ENCODE data around the gene SCYGR2.
"Not testable (repeated sequence)": the region's sequence is repeated elsewhere in the genome, so short reads cannot be mapped to it uniquely, and the experiment has no call there.

SCYGR2 gene, protein sequence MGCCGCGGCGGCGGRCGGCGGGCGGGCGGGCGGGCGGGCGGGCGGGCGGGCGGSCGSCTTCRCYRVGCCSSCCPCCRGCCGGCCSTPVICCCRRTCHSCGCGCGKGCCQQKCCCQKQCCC

DNA sequence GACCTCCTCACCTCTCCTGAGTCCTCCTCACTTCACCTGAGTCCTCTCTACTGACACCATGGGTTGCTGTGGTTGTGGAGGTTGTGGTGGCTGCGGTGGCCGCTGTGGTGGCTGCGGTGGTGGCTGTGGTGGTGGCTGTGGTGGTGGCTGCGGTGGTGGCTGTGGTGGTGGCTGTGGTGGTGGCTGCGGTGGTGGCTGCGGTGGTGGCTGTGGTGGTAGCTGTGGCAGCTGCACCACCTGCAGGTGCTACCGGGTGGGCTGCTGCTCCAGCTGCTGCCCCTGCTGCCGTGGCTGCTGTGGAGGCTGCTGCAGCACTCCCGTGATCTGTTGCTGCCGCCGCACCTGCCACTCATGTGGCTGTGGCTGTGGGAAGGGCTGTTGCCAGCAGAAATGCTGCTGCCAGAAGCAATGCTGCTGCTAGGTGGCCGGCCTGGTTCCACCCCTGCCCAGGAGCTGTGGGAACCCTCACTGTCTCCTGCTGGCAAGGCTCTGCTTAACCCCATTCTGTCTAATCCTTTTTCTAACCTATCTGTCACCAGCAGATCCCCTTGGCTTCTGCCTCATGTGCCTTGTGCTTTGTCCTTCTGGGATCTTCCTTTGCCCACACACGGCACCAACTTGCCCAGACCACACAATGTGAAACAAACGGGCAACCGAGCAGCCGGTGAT lies at the start of gene SCYGR2:
TSS of gene SCYGR2 (plus strand) at position 59 of the 669 bp plus-strand sequence. CDS start at position 59, 0 bp downstream.
- not testable (repeated sequence) for DNase-seq

DNA sequence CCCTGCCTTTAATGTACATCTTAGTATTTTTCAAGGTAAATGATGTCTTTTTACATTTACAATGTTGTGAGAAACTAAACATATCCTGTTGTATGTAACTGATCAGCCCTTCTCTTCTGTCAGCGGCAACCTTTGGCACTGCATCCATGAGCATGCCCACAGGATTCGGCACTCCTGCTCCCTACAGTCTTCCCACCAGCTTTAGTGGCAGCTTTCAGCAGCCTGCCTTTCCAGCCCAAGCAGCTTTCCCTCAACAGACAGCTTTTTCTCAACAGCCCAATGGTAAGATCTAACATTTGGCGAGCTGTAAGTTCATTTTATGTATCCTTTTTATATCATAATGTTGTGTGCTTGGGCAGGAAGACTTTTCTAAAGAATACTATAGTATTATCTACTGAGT lies 46.9 kb upstream of the SCYGR2 start:
- DNase-seq = no peak

DNA sequence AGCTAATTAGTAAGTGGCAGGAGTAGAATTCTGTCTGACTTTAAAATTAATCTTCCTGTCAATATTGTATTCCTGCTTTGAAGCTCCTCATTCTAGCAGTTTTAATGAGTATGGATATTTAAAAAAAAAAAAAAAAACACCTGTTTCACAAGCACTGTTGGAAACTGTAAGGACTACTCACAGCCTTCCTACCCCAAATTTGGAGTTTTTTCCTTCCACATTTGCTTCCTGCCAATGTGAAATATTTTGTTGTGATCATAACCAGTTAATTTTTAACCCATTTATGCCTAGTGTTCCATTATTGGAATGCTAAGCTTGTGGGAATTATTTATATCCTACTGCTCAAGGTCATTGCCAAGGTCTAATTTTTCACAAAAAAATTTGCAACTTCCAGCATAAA lies 36.1 kb upstream of the SCYGR2 start:
- DNase-seq = no peak

DNA sequence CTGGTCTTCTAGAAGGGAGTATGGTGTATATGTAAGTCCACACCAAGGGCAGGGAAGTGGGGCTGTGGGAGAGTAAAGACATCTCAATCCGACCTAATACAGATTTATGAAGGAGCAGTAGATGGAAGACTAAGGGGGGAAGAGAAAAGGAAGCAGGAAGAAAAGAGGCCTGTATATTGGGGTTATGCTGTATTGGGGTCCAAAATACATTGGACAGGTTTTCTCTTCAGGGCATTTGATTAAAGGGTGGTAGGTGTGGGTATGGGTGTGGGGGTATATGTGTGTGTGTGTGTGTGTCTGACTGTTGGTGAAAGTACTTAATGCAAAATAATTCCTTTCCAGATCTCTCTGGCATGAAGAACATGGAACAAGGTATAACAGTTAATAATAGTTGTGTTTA lies 33.6 kb upstream of the SCYGR2 start:
- no peak for DNase-seq

DNA sequence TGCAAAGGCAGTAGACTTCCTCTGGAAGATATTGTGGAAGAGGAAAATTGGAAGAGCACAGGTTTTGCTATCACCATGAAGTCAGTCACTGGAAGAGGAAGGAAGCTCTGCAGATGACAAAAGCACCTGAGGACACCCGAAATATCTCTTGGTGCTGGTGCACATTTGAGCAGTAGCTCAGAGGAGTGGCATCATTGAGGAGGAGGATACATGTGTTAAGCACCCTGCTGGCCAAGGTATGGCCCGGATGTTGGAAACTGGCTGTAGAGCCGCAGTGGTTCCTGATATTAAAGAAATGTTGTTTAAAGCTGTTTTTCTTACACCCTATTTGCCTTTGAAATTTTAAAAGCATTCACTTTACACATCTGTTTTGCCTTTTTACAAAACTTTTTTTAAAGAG lies 32.7 kb upstream of the SCYGR2 start:
- no peak for DNase-seq

DNA sequence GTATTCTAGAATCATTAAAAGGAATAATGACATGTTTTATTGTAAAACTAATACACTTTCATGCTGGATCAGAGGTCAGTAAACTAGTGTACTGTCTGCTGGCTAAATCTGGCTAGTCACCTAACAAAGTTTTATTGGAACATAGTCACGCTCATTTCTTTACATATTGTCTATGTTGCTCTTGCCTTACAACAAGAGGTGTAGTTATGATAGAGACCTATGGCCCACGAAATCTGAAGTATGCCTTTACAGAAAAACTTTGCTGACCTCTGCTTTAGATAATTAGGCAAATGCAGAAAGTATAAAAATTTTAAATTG lies 29.9 kb upstream of the SCYGR2 start:
- no peak for DNase-seq

DNA sequence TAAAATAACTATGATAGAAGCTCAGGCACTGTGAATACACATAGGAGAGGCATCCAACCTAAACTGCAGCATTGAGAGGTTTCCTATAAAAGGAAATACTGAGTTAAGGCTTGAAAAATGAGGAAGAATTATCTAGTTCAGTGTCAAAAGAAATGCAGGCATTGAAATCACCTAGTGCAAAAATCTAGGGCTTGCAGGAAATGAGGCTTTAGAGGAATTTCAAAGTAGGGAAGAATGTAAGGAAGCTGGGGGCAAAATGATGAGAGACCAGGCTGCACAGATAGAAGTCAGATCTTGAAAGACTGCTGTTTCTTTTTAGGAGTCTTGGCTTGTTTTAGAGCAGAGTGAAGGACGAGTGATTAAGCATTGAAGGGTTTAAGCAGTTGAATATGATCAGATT lies 28.1 kb upstream of the SCYGR2 start:
- DNase-seq = no peak

DNA sequence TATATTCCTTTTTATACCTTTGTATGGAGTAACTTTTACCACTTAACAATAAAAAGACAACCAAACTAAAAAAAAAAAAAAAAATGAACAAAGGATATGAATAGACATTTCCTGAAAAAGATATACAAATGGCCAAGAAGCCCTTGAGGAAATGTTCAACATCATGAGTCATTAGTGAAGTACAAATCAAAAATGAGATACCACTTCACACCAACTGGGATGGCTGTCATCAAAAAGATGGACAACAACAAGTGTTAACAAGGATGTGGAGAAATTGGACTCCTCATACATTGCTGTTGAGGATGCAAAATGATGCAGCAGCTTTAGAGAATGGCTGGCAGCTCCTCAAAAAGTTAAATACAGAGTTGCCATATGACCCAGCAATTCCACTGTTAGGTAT lies 22.6 kb upstream of the SCYGR2 start:
- no peak for DNase-seq

DNA sequence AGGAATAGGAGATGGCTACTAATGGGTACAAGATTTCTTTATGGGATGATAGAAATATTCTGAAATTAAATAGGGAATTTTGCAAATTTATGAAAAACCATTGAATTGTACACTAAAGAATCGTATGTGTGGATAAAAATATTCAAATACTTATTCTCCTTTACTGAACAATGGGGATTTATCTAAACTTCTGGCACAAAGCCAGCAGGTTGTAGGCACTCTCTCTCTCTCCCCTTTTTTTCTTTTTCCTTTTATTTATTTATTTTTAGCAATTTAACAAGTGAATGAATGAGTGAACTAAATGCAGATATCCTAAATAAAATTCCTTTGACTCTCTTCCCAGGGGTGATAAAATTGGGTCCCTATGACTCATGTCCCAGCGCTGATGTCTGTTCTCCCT lies 21.9 kb upstream of the SCYGR2 start:
- DNase-seq = no peak

DNA sequence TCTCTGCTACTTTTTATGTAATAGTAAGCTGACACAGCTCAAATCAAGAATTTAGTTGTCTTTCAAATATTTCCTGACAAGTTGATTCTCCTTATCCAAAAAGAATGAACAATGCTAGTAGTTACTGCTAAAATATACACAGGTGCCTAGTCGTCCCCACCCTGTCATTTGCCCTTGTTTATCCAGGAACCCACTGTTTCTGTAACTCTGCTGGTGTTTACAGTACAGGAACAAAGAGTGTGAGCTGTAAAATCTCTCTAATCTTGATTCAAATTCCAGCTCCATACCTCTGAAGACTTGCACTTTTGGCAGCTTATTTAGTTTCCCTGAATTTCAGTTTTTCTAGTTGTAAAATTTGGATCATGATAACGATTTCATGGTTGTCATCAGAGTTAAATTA lies 21.1 kb upstream of the SCYGR2 start:
- no peak for DNase-seq

DNA sequence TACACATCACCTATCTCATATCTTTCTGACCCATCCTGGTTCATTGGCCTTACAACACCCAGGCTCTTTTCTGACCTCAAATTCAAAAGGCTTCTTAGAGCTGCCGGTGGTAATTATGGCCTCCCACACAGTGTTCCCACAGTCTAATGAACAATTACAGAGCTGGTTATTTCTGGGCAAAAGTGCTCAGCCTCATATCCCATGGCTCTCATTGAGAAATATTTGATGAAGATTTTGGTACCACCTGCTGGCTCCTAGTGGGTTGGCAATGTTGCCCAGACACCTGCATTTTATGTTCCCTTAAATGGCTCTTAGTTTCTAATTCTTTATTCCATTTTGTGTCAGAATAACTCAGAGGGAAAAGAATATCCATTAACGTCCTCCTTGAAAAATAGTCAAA lies 20.1 kb upstream of the SCYGR2 start:
- no peak for DNase-seq

DNA sequence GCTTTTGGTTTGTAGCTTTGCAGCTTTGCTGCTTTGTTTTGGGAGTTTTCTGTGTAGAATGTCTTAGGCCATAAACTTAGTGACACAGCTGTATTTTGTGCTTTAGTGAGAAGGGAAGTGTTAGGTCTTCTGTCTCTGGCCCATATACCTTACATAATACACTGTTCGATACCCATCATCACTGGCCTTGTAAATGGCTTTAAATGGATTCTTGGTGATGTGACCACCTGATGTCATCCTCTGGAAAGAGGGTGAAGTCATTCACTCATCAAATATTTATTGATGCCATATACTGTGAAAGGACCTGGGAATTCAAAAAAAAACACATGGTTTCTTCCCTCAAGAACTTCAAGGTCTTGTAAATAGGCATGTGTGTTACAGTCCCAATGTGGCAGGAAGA lies 18.9 kb upstream of the SCYGR2 start:
- no peak for DNase-seq

DNA sequence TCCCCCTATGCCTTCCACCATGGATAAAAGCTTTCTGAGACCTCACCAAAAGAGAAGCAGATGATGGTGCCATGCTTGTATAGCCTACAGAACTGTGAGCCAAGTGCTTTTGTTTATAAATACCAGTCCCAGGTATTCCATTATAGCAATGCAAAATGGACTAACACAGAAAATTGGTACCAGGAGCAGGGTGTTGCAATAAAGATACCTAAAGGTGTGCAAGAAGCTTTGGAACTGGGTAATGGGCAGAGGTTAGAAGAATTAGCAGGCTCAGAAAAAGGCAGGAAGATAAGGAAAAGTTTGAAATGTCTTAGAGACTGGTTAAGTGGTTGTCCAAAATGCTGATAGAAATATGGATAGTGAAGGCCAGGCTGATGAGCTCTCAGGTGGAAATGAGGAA lies 16.3 kb upstream of the SCYGR2 start:
- no peak for DNase-seq

DNA sequence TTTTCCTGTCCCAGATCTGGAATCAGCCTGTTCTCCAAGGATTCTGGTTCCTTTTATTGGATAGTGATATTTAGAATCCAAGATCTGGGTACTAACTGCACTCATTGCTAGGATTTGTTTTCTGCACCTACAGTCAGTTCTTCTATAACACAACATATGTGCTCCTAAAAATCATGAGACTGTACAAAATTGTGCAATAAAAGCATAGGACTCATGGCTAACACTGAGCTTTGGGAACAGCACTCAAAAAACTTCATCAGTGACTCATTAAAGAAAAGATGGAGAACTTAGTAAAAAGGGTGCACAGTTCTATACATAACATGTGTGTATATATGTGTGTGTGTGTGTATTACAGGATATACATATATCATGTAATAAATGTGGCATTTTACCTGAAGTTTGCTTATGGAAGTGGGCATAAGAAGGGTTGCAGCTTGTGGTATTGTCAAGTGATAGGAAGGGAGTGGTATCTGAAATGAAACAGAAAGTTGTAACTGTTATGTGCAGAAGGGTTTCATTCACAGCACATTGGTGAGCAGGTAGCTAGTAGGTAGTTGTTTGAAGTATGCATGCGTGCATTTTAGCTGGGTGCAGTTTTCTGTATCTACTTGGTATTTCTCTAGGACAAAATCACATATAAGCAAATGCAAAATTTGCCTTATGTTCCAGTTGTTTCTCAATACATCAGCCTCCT lies 5.9 kb upstream of the SCYGR2 start:
- no peak for DNase-seq

DNA sequence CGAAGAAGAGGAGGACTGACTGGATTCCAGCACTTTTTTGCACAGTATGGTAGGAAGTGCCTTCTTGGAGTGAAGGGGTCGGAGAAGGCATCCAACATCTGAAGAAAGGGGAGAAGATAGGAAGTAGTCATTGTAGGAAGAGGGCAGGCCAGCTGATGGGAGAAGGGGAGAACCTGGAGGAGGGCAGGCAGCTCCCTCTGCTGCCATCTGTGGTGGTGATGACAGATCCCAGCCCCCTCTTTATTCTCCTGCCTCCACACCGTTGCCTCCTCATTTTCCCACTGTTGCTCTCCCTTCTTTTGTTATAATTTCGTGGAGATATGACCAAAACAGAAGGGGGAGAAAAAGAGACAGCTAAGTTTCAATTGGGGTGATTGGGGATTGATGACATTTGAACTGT lies 2.9 kb upstream of the SCYGR2 start:
- DNase-seq = no peak

DNA sequence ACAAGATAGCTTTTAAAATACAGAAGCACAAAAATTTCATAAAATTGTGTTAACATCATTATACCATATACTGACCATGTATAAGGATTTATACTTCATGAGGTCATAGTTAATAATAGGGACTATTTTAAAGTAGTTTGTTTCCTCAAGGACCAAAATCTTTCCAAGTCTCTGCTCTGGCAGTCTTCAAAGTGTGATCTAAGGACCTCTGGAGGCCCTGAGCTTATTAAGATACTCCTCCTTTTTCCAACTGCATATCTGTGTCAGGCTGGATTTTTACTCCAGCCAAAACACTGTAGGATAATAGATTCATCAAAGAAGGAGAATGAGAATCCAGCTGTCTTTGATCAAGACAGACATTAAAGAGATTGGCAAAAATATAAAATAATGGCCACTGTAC lies 1.7 kb upstream of the SCYGR2 start:
- no peak for DNase-seq

DNA sequence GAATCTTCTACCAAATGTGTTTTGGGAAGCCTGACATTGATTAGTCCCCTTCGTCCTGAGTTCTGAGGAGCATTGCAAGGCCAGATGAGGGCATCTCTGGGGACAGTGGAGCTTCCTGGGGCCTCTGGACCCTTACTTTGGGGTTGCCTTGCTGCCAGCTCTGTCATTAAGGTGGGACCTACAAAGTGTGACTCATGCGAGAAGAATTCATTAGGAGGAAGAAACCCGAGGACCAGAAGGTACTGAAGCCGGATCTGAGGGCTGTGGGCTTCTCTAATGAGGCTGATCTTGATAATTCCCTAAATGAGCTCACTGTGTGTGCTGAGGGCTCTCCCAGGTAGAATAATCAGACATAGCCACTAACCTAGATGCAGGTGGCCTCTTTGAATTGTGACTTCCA lies 695 bp upstream of the SCYGR2 start:
- no peak for DNase-seq

DNA sequence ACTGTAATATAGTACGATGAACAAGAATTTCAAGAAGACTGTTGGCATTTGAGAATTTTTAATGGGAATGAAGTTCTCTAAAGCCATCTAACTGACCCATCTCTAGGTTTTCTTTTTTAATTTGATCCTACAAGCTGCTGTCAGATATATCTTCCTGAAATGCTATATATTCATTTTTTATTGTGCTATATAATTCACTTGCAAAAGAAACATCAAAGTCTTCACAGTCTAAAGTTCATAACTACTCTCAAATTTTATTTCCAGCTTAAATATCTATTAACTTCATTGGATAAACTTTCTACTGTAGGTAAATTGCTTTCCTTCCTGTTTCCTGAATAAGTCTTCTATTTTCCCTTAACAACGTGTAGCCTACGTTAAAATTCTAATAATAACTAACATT lies 3.7 kb downstream of the SCYGR2 start:
- no peak for DNase-seq

DNA sequence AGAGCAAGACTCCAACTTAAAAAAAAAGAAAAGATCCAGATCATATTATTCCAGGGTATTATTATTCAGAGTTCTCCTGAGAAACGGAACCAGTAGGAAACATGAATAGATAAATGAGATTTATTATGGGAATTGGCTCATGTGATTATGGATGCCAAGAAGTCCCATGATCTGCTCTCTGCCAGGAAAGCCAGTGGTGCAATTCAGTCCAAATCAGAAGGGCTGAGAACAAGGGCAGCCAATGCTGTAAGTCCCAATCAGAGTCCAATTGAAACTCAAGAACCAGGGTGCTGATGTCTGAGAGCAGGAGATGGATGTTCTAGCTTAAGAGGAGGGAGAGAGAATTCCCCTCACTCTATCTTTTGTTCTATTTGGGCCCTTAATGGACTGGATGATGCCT lies 7.8 kb downstream of the SCYGR2 start:
- DNase-seq = no peak

DNA sequence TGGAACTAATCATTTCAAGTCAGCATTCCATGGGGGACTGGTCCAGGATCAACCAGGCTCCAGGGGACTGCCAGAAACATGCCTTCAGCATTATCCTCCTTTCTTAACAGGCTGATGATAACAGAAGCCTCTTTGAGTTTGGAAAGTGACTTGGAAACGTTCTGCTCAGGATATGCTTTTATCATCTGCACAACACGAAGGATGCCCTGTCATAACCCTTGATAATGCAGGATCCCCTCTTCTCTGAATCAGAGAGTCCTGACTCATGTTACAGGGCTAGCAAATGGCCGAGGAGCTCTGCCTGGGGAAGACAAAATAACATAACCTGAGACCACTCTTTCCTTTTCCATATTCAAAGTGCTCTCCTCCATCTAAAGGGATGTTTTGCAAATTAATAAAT lies 9.2 kb downstream of the SCYGR2 start:
- DNase-seq = no peak

DNA sequence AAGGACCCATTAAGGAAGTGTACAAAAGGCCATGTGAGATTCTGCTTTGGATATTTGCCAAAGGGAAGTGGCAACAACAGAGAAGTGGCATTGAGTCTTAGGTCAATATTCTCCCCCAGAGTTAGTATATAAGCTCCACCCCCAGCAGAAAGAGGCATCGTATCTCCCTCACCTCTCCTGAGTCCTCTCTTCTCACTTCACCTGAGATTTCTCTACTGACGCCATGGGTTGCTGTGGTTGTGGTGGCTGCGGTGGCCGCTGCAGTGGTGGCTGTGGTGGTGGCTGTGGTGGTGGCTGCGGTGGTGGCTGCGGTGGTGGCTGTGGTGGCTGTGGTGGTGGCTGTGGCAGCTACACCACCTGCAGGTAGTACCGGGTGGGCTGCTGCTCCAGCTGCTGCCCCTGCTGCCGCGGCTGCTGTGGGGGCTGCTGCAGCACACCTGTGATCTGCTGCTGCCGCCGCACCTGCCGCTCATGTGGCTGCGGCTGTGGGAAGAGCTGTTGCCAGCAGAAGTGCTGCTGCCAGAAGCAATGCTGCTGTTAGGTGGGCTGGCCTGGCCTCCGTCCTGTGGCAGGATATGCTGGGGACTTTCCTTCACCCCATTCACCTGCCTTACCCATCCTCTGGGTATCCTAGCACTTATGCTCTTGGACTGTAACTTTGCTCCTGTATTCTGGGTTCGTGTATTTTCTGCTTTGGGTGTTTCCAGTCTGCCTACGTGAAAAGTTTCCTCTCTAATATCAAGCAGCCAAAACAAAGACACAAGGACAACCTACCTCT lies 10.1 kb downstream of the SCYGR2 start:
- no peak for DNase-seq

DNA sequence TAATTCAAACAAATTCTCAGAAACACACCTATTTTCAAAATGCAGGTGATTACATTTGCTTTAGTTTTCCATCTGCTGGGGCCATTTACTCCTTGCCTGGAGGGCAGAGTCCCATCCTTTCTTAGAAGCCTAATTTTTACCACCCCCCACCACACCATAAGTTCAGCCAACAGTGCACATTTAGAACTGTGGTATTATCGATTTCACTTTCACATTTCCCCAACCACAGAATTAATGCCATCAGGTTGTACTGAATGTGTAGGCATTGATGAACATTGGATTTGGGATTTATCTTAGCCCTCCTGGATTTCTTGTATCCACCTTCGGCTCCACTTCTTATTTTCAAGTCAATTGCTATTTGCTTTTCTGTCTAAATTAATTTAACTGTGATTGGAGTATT lies 11.4 kb downstream of the SCYGR2 start:
- no peak for DNase-seq

DNA sequence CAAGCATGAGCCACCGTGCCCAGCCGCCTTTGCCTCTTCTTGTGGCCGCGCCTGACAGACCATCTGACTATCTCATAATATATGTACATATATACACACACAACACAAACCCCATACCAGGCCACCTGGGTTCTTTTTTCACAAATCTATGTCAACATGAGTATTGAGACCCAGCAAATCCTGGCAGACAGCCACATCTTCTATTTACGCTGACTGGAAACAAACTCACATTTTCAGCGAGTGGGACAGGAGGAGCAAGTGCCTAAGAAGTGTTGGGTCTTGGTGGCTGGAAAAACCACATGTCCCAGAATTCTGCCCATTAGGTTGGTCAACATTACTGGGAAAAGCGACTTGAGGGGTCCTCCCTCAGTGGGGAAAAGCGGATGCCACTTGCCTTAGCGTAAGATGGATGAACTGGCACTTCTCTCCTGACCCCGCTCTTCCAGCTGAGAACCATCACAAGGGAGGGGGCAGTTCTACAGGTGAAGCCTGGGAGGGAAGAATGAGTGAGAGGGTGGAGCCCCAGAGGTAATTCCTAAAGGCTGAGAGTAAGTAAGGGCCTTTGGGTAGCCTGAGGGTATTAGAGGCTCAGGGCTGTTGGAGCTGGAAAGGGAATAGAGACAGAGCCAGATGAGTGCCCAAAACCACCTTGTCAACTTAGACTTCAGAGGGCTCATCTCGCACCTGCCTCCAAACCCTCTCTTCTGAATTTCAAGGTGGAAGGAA lies 14.0 kb downstream of the SCYGR2 start:
- DNase-seq = no peak

DNA sequence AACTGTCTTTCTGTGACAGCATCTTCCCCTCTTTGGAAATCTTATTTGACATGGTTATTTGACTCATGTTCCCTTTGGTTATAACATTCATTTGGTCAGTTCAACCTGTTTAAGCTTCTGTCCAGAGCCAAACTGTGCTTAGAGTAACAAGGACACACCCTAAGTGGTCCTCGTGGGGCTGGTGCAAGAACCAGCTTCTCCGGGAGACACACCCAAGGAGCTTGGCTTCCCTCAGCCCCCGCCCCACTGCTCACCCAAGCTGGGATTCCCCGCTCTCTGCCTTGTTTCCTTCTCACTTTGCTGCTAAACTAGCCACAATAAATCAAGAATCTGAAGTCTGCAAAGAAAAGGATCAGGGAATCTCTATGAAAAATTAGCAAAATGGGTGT lies 14.6 kb downstream of the SCYGR2 start:
- no peak for DNase-seq

All from stimulated activated naive CD4-positive, alpha-beta T cell (primary cell).